Keratinocyte (primary cell): Measurements from ENCODE around the gene OR51G1. TPM values are rescaled to one million over a fixed set of nuclear protein-coding genes. Genes with fewer than 3 reads are reported as not detected.

Experiments
- DNase-seq: peaks from one replicate; pipeline ENCODE4 v3.0.0-alpha.2; 2011; ENCODE audit warnings: low read depth, missing footprints, low spot score
- FAIRE-seq: peaks from 2 replicates; lab custom pipeline; 2011; peaks lifted over from hg19 to GRCh38; lab: Jason Lieb, UNC
- H2AFZ ChIP-seq: 2 replicates; pipeline ENCODE4 v1.6.0; 2012; ENCODE audit warnings: low read length, control low read depth, inconsistent platforms; ENCODE audit not compliant: control insufficient read depth
- H3K27ac ChIP-seq: 2 replicates; pipeline ENCODE4 v1.5.1; 2011; ENCODE audit warnings: low read length; ENCODE audit not compliant: control insufficient read depth, insufficient read depth
- H3K27me3 ChIP-seq: 3 replicates; pipeline ENCODE4 v1.6.0; 2011; ENCODE audit warnings: low read length; ENCODE audit not compliant: control insufficient read depth, insufficient read depth; ENCODE audit errors: extremely low read depth
- H3K36me3 ChIP-seq, 2 experiments: 2 replicates in 1 of 2; 3 replicates in 1 of 2; pipeline ENCODE4 v1.5.1; 2011; ENCODE audit warnings: low read length in 2 of 2, mild to moderate bottlenecking in 1 of 2; ENCODE audit not compliant: control insufficient read depth in 2 of 2, insufficient read depth in 2 of 2; ENCODE audit errors: extremely low read depth in 1 of 2
- H3K4me1 ChIP-seq: 3 replicates; pipeline ENCODE4 v1.5.1; 2011; ENCODE audit warnings: low read length; ENCODE audit not compliant: control insufficient read depth, insufficient read depth; ENCODE audit errors: extremely low read depth
- H3K4me2 ChIP-seq: 3 replicates; pipeline ENCODE4 v1.6.0; 2011; ENCODE audit warnings: low read depth, low read length; ENCODE audit not compliant: control insufficient read depth, insufficient read depth; ENCODE audit errors: extremely low read depth
- H3K4me3 ChIP-seq, 3 experiments: fragments of 200-600 bp in 1 of 3; sonication (generic) in 1 of 3; 2 replicates in 2 of 3; 3 replicates in 1 of 3; pipeline ENCODE4 v1.5.1; 2011 to 2016; ENCODE audit warnings: low read length in 3 of 3, mild to moderate bottlenecking in 3 of 3, control low read depth in 2 of 3, inconsistent platforms in 1 of 3, low read depth in 1 of 3, mixed read lengths in 1 of 3, mixed run types in 1 of 3, moderate library complexity in 1 of 3; ENCODE audit not compliant: control insufficient read depth in 2 of 3, insufficient read depth in 2 of 3; ENCODE audit errors: extremely low read depth in 1 of 3
- H3K79me2 ChIP-seq: 2 replicates; pipeline ENCODE4 v1.6.0; 2012; ENCODE audit warnings: low read length; ENCODE audit not compliant: control insufficient read depth, insufficient read depth
- H3K9ac ChIP-seq: 3 replicates; pipeline ENCODE4 v1.6.0; 2011; ENCODE audit warnings: low read length; ENCODE audit not compliant: control insufficient read depth, insufficient read depth; ENCODE audit errors: extremely low read depth
- H3K9me1 ChIP-seq: 3 replicates; pipeline ENCODE4 v1.6.0; 2011; ENCODE audit warnings: low read length; ENCODE audit not compliant: control insufficient read depth, insufficient read depth; ENCODE audit errors: extremely low read depth
- H3K9me3 ChIP-seq: 2 replicates; pipeline ENCODE4 v1.5.1; 2012; ENCODE audit warnings: low read depth, low read length; ENCODE audit not compliant: control insufficient read depth
- H4K20me1 ChIP-seq: 3 replicates; pipeline ENCODE4 v1.6.0; 2011; ENCODE audit warnings: low read length; ENCODE audit not compliant: control insufficient read depth, insufficient read depth; ENCODE audit errors: extremely low read depth
- CTCF ChIP-seq, 3 experiments: IDR thresholded peaks in 1 of 3; conservative IDR thresholded peaks in 1 of 3; optimal IDR thresholded peaks in 1 of 3; 2 replicates in 2 of 3; 3 replicates in 1 of 3; pipeline versions ENCODE3 to v1.5.1; 2011; ENCODE audit warnings: low read length in 3 of 3, mild to moderate bottlenecking in 3 of 3, moderate library complexity in 2 of 3, control low read depth in 1 of 3, inconsistent platforms in 1 of 3; ENCODE audit not compliant: insufficient read depth in 2 of 3; ENCODE audit errors: extremely low read depth in 1 of 3
- EZH2 ChIP-seq: IDR thresholded peaks from one replicate; pipeline ENCODE4 v1.6.1; 2012; ENCODE audit warnings: inconsistent platforms, mild to moderate bottlenecking, low read length, moderate library complexity
- dilution Hi-C: fragments of 300-500 bp; cut with MboI; formaldehyde crosslinking; loops from one replicate; pipeline ENCODE4 v1.7.0; 2020; ENCODE audit warnings: low sequenced_read_pairs; ENCODE audit not compliant: extremely low pct_ligation_motif_present
- polyA plus RNA-seq, 5 experiments: library from polyadenylated mRNA; depleted of rRNA in 3 of 5; stranded (reverse) in 3 of 5; stranded (forward) in 1 of 5; unstranded in 1 of 5; fragments of >200 nt; gene quantifications; 1 replicate in 1 of 5; 2 replicates in 3 of 5; 3 replicates in 1 of 5; pipeline versions ENCODE4 v1.2.1 to v1.2.3, GENCODE V29; 2011 to 2012; ENCODE audit warnings: missing spikeins in 2 of 5, low read depth in 1 of 5, low replicate concordance in 1 of 5

OR51G1 gene
- polyA plus RNA-seq, 1 donor (not counting 4 experiments of a cell fraction or from before 2014, with no cell fraction given): not detected

GRCh38 chr11:4919250-4919649, 4.9 kb downstream of the OR51G1 start, which contains the start of gene OR51G2:
Gene OR51G2 (minus strand): TSS chr11:4919350. CDS start chr11:4915663, 3,687 bp downstream.
- dilution Hi-C loops: no loop called here
- H3K9me3 ChIP-seq: no peaks in the 10 kb centered on the region

GRCh38 chr11:4916581-4916980, 7.6 kb downstream of the OR51G1 start:
- Histone ChIP-seq H3K9me3 (no peaks in the 10 kb centered on the region), H3K9ac (no peak overlapping the region), H4K20me1 (no peaks in the 10 kb centered on the region), H3K4me2 (no peak overlapping the region), H3K4me1 (no peaks in the 10 kb centered on the region), H3K9me1 (no peaks in the 10 kb centered on the region), H3K36me3 (no peaks in the 10 kb centered on the region), H3K27ac (no peak overlapping the region), H3K27me3 (no peaks in the 10 kb centered on the region), H2AFZ (no peak overlapping the region), H3K4me3 (no peak overlapping the region), H3K79me2 (no peaks in the 10 kb centered on the region)
- DNase-seq (no peak), FAIRE-seq (no peak)
- TF ChIP-seq CTCF (optimal IDR thresholded peaks at IDR 0.05 in 1 of 3, IDR thresholded peaks at IDR 0.05 in 1 of 3, conservative IDR thresholded peaks at IDR 0.05 in 1 of 3; ENCODE audit: extremely low read depth in 1 of 3, insufficient read depth in 2 of 3, low read length in 3 of 3) (no peak), EZH2 (no peak)
- dilution Hi-C loops: no loop called here

More at GRCh38 chr11:4919250-4919649, 4.9 kb downstream of the OR51G1 start, which contains the start of gene OR51G2:
- no peaks in the 10 kb centered on the region for H3K9me1 ChIP-seq
- H3K4me1 ChIP-seq: no peaks in the 10 kb centered on the region
- FAIRE-seq (no peak), DNase-seq (no peak)
- H3K79me2 ChIP-seq: no peaks in the 10 kb centered on the region
- no peak within 1 kb of the TSS for H3K4me3 ChIP-seq
- no peak within 1 kb of the TSS for H3K9ac ChIP-seq
- H4K20me1 ChIP-seq: no peaks in the 10 kb centered on the region
- TF ChIP-seq EZH2: no peak
- TF ChIP-seq CTCF (optimal IDR thresholded peaks at IDR 0.05 in 1 of 3, IDR thresholded peaks at IDR 0.05 in 1 of 3, conservative IDR thresholded peaks at IDR 0.05 in 1 of 3; ENCODE audit: extremely low read depth in 1 of 3, insufficient read depth in 2 of 3, low read length in 3 of 3): no peak
- H3K27me3 ChIP-seq: no peaks in the 10 kb centered on the region
- H3K4me2 ChIP-seq: no peak within 1 kb of the TSS
- no peaks in the 10 kb centered on the region for H3K36me3 ChIP-seq
- no peak within 1 kb of the TSS for H3K27ac ChIP-seq
- no peak within 1 kb of the TSS for H2AFZ ChIP-seq
